Measurements from ENCODE around the gene PCDHB14.
"Not testable (repeated sequence)": the region's sequence is repeated elsewhere in the genome, so short reads cannot be mapped to it uniquely, and the experiment has no call there.

PCDHB14 gene

GRCh38 chr5:141223112-141223783 is at the start of gene PCDHB14:
PCDHB14 (plus strand) TSS chr5:141223343; CDS start chr5:141223506, 163 bp downstream.
- peak; percentile 26 to 62 for DNase-seq

- not testable (repeated sequence) for DNase-seq
Measured at GRCh38 chr5:141174291-141175104, 48.6 kb upstream of the PCDHB14 start.

GRCh38 chr5:141175933-141176332 is 47.2 kb upstream of the PCDHB14 start:
- DNase-seq: no peak

- DNase-seq: not testable (repeated sequence)
Measured at GRCh38 chr5:141177577-141178191, 45.5 kb upstream of the PCDHB14 start, which contains the start of gene PCDHB8. PCDHB8 (plus strand) TSS chr5:141177790; CDS start chr5:141178035, 245 bp downstream.

- DNase-seq: not testable (repeated sequence)
Measured at GRCh38 chr5:141179371-141179770, 43.8 kb upstream of the PCDHB14 start.

GRCh38 chr5:141179876-141180275 is 43.3 kb upstream of the PCDHB14 start:
- not testable (repeated sequence) for DNase-seq

GRCh38 chr5:141180313-141180712 is 42.8 kb upstream of the PCDHB14 start:
- DNase-seq: no peak

GRCh38 chr5:141182248-141182647 is 40.9 kb upstream of the PCDHB14 start, which contains the start of gene PCDHB16:
PCDHB16 (plus strand) TSS chr5:141182387; CDS start chr5:141182560, 173 bp downstream.
- DNase-seq: peak; percentile 51 to 67

GRCh38 chr5:141184117-141184855 is 38.9 kb upstream of the PCDHB14 start:
- not testable (repeated sequence) for DNase-seq

GRCh38 chr5:141186897-141187512 is 36.1 kb upstream of the PCDHB14 start, which contains the start of gene PCDHB9:
PCDHB9 (plus strand) TSS chr5:141187161; CDS start chr5:141187319, 158 bp downstream.
- peak; percentile 10 to 44 for DNase-seq

- DNase-seq: not testable (repeated sequence)
Measured at GRCh38 chr5:141188682-141189081, 34.5 kb upstream of the PCDHB14 start.

- DNase-seq: not testable (repeated sequence)
Measured at GRCh38 chr5:141189131-141189530, 34.0 kb upstream of the PCDHB14 start.

- DNase-seq: peak in 1 of 2 experiments; percentile 11
Measured at GRCh38 chr5:141192110-141192725, 30.9 kb upstream of the PCDHB14 start, which contains the start of gene PCDHB10. PCDHB10 (plus strand) TSS chr5:141192353; CDS start chr5:141192553, 200 bp downstream.

- DNase-seq: not testable (repeated sequence)
Measured at GRCh38 chr5:141194332-141194731, 28.8 kb upstream of the PCDHB14 start.

GRCh38 chr5:141196363-141196762 is 26.8 kb upstream of the PCDHB14 start:
- no peak for DNase-seq

- DNase-seq: peak; percentile 55 to 77
Measured at GRCh38 chr5:141199359-141200235, 23.5 kb upstream of the PCDHB14 start, which contains the start of gene PCDHB11. PCDHB11 (plus strand) TSS chr5:141199627; CDS start chr5:141199775, 148 bp downstream.

- not testable (repeated sequence) for DNase-seq
Measured at GRCh38 chr5:141201126-141201525, 22.0 kb upstream of the PCDHB14 start.

GRCh38 chr5:141201646-141202045 is 21.5 kb upstream of the PCDHB14 start:
- not testable (repeated sequence) for DNase-seq

- DNase-seq: no peak
Measured at GRCh38 chr5:141208478-141208877, 14.7 kb upstream of the PCDHB14 start, which contains the start of gene PCDHB12. PCDHB12 (plus strand) TSS chr5:141208719; CDS start chr5:141208908, 189 bp downstream.

GRCh38 chr5:141210281-141210680 is 12.9 kb upstream of the PCDHB14 start:
- DNase-seq: not testable (repeated sequence)

Data from NCI-H2081 (cell line).